Thymus (tissue), 11 donors: ENCODE measurements around the gene C12orf76. TPM values are rescaled to one million over a fixed set of nuclear protein-coding genes. Genes with fewer than 3 reads are reported as not detected.
A peak's percentile ranks its signal among the peaks of the same experiment; 100 is the strongest.
"Not testable (repeated sequence)": the region's sequence is repeated elsewhere in the genome, so short reads cannot be mapped to it uniquely, and the experiment has no call there.

Source experiments
- DNase-seq, 9 donors: peaks; one replicate each; pipeline ENCODE4 v3.0.0-alpha.2; 2013; ENCODE audit warnings: low spot score in 9 of 9, low read depth in 6 of 9, missing footprints in 1 of 9
- H3K27ac ChIP-seq, 2 donors: one replicate each; pipeline ENCODE4 v1.5.1; 2013; ENCODE audit warnings: control low read depth in 1 of 2, low read depth in 1 of 2, low read length in 1 of 2, mild to moderate bottlenecking in 1 of 2, moderate library complexity in 1 of 2
- H3K27me3 ChIP-seq, 2 donors: one replicate each; pipeline ENCODE4 v1.5.1; 2013; ENCODE audit warnings: low read length in 1 of 2; ENCODE audit not compliant: control insufficient read depth in 2 of 2, insufficient read depth in 1 of 2
- H3K36me3 ChIP-seq, 2 donors: one replicate each; pipeline ENCODE4 v1.5.1; 2013; ENCODE audit warnings: low read length in 1 of 2, mild to moderate bottlenecking in 1 of 2, moderate library complexity in 1 of 2; ENCODE audit not compliant: control insufficient read depth in 2 of 2, insufficient read depth in 2 of 2
- H3K4me1 ChIP-seq, 2 donors: one replicate each; pipeline ENCODE4 v1.5.1; 2013; ENCODE audit warnings: low read length in 2 of 2; ENCODE audit not compliant: control insufficient read depth in 2 of 2, insufficient read depth in 2 of 2
- H3K4me3 ChIP-seq, 2 donors: one replicate each; pipeline ENCODE4 v1.5.1; 2013; ENCODE audit warnings: low read length in 2 of 2, control low read depth in 1 of 2, mild to moderate bottlenecking in 1 of 2
- H3K9me3 ChIP-seq, 2 donors: one replicate each; pipeline ENCODE4 v1.5.1; 2013; ENCODE audit warnings: low read length in 1 of 2, mild to moderate bottlenecking in 1 of 2; ENCODE audit not compliant: control insufficient read depth in 2 of 2, insufficient read depth in 1 of 2
- WGBS: extraction: QIAGEN DNeasy Blood & Tissue Kit; methylation state at CpG from one replicate; pipeline ENCODE4 v1.1.7; 2013; 5-methylcytosine and 5-hydroxymethylcytosine counted together
- polyA plus RNA-seq: library from polyadenylated mRNA; stranded (reverse); fragments of 200-250 nt; gene quantifications from one replicate; pipeline ENCODE4 v1.2.3, GENCODE V29; 2013
- total RNA-seq: library from RNA; stranded (reverse); fragments of 120-200 nt; gene quantifications from one replicate; pipeline ENCODE4 v1.2.4, GENCODE V29; 2013
- donor health status: healthy.

The C12orf76 gene
- total and polyA plus RNA-seq, 2 donors, result 16.6 to 21.5 TPM

- Histone ChIP-seq H3K4me1 (peaks cover 0 to 4% of the 10 kb centered on the region in 2 donors), H3K36me3 (peaks cover 26 to 30% of the 10 kb centered on the region in 2 donors), H3K9me3 (no peaks in the 10 kb centered on the region), H3K27ac (no peak overlapping the region), H3K27me3 (no peaks in the 10 kb centered on the region), H3K4me3 (no peak overlapping the region)
- no peak for DNase-seq
- WGBS, result 92% methylated on average over 6 of the region's 6 CpGs
Measured at GRCh38 chr12:110012137-110012536, 36.2 kb downstream of the C12orf76 start.

- H3K27ac ChIP-seq, result peak overlapping the region; percentile 31 to 37
- H3K36me3 ChIP-seq, result peaks cover 22 to 26% of the 10 kb centered on the region in 2 donors
- H3K4me3 ChIP-seq, result no peak overlapping the region
- H3K4me1 ChIP-seq, result peaks cover 0 to 4% of the 10 kb centered on the region in 2 donors
- no peaks in the 10 kb centered on the region for H3K9me3 ChIP-seq
- WGBS, result 97% methylated on average over 13 of the region's 13 CpGs
- no peaks in the 10 kb centered on the region for H3K27me3 ChIP-seq
- DNase-seq, result no peak
Measured at GRCh38 chr12:110010853-110011723, 37.2 kb downstream of the C12orf76 start.

GRCh38 chr12:110008681-110009398 is 39.5 kb downstream of the C12orf76 start:
- not testable (repeated sequence) for H3K4me3 ChIP-seq, H3K27ac ChIP-seq, DNase-seq, H3K27me3 ChIP-seq, H3K9me3 ChIP-seq, H3K4me1 ChIP-seq
- 96% methylated on average over 15 of the region's 15 CpGs for WGBS
- peaks cover 14 to 15% of the 10 kb centered on the region in 2 donors for H3K36me3 ChIP-seq

- H3K27ac ChIP-seq, result no peak overlapping the region
- no peak overlapping the region for H3K4me3 ChIP-seq
- no peaks in the 10 kb centered on the region for H3K9me3 ChIP-seq
- peaks cover 11 to 13% of the 10 kb centered on the region in 2 donors for H3K36me3 ChIP-seq
- no peaks in the 10 kb centered on the region for H3K27me3 ChIP-seq
- DNase-seq, result no peak
- no peaks in the 10 kb centered on the region for H3K4me1 ChIP-seq
Measured at GRCh38 chr12:110007881-110008280, 40.4 kb downstream of the C12orf76 start.

GRCh38 chr12:110006115-110006514 is 42.2 kb downstream of the C12orf76 start:
- Histone ChIP-seq H3K27me3 (no peaks in the 10 kb centered on the region), H3K4me3 (no peak overlapping the region), H3K9me3 (no peaks in the 10 kb centered on the region), H3K36me3 (peaks cover 7 to 10% of the 10 kb centered on the region in 2 donors), H3K27ac (no peak overlapping the region), H3K4me1 (peaks cover 0 to 2% of the 10 kb centered on the region in 2 donors)
- 97% methylated on average over 4 of the region's 4 CpGs for WGBS
- DNase-seq, result no peak

GRCh38 chr12:110005319-110005973 is 42.9 kb downstream of the C12orf76 start:
- Histone ChIP-seq H3K27ac (no peak overlapping the region), H3K36me3 (peaks cover 7 to 10% of the 10 kb centered on the region in 2 donors), H3K4me3 (no peak overlapping the region), H3K27me3 (no peaks in the 10 kb centered on the region), H3K4me1 (peaks cover 2 to 5% of the 10 kb centered on the region in 2 donors), H3K9me3 (no peaks in the 10 kb centered on the region)
- WGBS, result 88% methylated on average over 7 of the region's 7 CpGs
- DNase-seq, result no peak

GRCh38 chr12:110004598-110004997 is 43.7 kb downstream of the C12orf76 start:
- no peak overlapping the region for H3K4me3 ChIP-seq
- no peak for DNase-seq
- 89% methylated on average over 4 of the region's 4 CpGs for WGBS
- H3K27me3 ChIP-seq, result peaks cover 0 to 4% of the 10 kb centered on the region in 2 donors
- no peaks in the 10 kb centered on the region for H3K9me3 ChIP-seq
- H3K4me1 ChIP-seq, result peaks cover 9 to 12% of the 10 kb centered on the region in 2 donors
- no peak overlapping the region for H3K27ac ChIP-seq
- peaks cover 7 to 10% of the 10 kb centered on the region in 2 donors for H3K36me3 ChIP-seq

GRCh38 chr12:110002676-110003515 is 45.4 kb downstream of the C12orf76 start:
- H3K27ac ChIP-seq, result no peak overlapping the region
- H3K36me3 ChIP-seq, result peaks cover 7 to 10% of the 10 kb centered on the region in 2 donors
- peaks cover 20% of the 10 kb centered on the region in 2 donors for H3K4me1 ChIP-seq
- peaks cover 0 to 4% of the 10 kb centered on the region in 2 donors for H3K27me3 ChIP-seq
- DNase-seq, result no peak
- H3K4me3 ChIP-seq, result no peak overlapping the region
- 94% methylated on average over 8 of the region's 8 CpGs for WGBS
- no peaks in the 10 kb centered on the region for H3K9me3 ChIP-seq
